HFF-Myc (cell line): ENCODE measurements around the gene RANBP6.
A peak's percentile ranks its signal among the peaks of the same experiment; 100 is the strongest.

Experiments
- DNase-seq: peaks from one replicate; pipeline ENCODE4 v3.0.0-alpha.2; 2011; ENCODE audit warnings: low read depth; ENCODE audit errors: extremely low read depth
- H3K4me3 ChIP-seq: replicated peaks from 2 replicates; pipeline ENCODE4 v1.5.1; 2011; ENCODE audit warnings: low read depth, mild to moderate bottlenecking, control low read depth, low read length
- TF ChIP-seq, protein P1 (sequence below): IDR thresholded peaks from 2 replicates; pipeline ENCODE4 v1.5.1; 2012; ENCODE audit warnings: mild to moderate bottlenecking, low read depth, low read length, control low read depth; ENCODE audit errors: missing control alignments

Gene RANBP6

DNA sequence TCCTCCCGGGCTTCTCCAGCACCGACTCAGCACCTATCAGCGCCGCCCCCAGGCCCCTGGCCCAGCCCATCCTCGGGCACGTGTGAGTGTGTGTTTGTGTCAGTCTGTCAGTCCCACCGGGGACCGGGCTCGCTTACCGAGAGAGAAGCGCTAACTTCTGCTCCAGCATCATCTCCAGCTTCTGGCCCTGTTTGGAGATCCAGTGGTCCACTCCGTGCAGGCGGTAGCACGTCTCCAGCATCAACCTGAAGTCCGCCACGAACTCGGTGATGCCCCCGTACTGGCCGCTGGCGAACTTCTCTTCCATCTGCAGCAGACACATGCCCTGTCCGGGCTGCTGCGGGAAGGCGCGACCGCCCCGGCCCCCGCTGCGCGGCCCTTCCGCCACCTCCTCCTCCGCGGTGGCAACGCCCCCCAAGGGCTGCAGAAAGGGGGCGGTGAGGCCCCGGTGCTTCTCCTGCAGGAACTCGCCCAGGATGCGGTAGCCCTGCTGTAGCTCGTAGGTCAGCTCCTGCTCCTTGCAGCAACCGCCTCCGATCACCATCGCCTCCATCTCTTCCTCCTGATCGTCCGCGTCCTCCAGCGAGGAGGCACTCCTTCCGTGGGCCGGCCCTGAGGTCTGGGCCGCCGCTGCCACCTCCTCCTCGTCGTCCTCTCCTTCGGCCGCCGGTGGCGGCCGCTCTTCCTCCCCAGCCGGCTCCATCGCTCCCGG, 8.2 kb downstream of the RANBP6 start:
- TF ChIP-seq, protein P1, sequence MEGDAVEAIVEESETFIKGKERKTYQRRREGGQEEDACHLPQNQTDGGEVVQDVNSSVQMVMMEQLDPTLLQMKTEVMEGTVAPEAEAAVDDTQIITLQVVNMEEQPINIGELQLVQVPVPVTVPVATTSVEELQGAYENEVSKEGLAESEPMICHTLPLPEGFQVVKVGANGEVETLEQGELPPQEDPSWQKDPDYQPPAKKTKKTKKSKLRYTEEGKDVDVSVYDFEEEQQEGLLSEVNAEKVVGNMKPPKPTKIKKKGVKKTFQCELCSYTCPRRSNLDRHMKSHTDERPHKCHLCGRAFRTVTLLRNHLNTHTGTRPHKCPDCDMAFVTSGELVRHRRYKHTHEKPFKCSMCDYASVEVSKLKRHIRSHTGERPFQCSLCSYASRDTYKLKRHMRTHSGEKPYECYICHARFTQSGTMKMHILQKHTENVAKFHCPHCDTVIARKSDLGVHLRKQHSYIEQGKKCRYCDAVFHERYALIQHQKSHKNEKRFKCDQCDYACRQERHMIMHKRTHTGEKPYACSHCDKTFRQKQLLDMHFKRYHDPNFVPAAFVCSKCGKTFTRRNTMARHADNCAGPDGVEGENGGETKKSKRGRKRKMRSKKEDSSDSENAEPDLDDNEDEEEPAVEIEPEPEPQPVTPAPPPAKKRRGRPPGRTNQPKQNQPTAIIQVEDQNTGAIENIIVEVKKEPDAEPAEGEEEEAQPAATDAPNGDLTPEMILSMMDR, result no peak
- peak overlapping the region; percentile 64 for H3K4me3 ChIP-seq
- DNase-seq, result no peak

DNA sequence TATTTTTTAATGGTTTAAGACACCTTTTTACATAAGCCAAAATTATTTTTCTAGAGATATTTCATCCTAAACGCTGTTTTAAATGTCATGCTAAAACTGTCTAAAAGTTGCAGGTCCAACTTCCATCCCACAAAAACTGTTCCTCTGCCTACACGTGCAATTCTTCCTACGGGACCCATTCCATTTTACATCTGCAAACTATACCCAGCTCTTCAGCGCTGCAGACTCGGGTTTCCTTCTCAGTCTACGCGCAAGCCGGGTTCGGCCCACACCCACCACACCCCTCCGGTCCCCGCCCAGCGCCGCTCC, 8.7 kb downstream of the RANBP6 start:
- peak overlapping the region; percentile 64 for H3K4me3 ChIP-seq
- TF ChIP-seq, protein P1, result no peak
- DNase-seq, result peak; percentile 74

DNA sequence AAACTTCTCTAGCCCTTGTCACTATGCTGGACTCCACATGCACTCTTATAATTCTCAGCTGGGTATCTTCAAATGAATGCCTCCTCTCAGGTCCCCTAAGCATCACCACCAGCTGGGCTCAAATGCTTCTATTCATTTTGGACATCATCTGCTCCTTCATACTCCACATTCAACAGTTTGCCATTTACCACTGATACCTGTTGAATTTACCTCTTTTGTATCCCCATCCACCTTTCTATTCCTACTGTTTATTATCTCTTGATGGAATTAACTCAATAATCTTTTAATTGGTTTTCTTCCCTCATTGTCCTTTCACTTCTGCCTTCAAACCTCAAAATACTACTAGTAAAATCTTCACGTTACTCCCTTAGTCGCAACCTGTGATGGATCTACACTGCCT, 14.5 kb downstream of the RANBP6 start:
- TF ChIP-seq, protein P1, result no peak
- no peak overlapping the region for H3K4me3 ChIP-seq
- no peak for DNase-seq

DNA sequence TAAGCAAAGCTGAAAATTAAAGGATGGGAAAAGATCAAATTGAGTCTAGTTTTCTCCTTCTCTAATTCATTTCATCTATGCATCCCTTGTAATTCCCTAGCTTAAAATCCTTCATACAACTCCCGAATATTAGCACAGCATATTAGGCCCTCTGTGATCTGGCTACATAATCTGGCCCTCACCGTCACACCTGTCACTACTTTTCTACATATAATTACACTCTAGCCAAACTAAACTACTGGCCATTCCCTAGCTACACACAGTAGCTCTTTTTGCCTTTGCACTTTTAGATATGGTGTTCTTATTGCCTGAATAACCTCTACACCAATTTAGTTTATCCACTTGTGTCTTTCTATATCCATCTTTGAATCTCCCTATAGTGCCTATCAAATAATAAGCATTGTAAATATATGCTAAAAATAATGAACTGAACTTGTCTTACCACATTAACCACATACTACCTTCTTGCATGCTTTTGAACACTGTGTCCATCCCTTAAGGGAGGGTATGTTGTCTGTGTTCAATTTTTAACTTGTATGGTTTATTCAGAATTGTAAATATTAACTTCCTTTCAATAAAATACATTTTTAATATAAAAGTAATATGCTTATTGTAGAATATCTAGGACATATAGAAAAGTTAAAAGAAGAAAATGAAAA, 15.9 kb downstream of the RANBP6 start:
- TF ChIP-seq, protein P1, result no peak

DNA sequence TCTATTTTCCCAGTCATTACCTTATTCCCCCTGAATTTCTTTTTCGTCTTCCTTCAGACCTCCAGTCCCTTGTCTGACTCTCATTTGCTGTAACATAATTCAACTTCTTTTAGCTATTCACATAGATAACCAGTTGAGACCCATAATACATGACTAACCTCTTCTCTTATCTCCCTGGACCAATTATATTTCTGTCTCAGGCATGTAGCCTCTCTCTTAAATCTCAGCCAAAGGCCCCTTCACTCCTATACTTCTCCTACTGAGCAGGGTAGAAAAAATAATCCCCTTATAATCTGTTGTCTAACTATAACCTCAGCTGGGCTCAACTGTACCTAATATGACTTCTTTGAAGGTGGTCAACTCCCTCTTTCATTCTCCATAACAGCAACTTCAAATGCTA, 20.9 kb downstream of the RANBP6 start:
- no peak for DNase-seq
- TF ChIP-seq, protein P1, result no peak
- H3K4me3 ChIP-seq, result no peak overlapping the region

More for the DNA sequence above, 15.9 kb downstream of the RANBP6 start:
- DNase-seq, result no peak
- H3K4me3 ChIP-seq, result no peak overlapping the region

DNA sequence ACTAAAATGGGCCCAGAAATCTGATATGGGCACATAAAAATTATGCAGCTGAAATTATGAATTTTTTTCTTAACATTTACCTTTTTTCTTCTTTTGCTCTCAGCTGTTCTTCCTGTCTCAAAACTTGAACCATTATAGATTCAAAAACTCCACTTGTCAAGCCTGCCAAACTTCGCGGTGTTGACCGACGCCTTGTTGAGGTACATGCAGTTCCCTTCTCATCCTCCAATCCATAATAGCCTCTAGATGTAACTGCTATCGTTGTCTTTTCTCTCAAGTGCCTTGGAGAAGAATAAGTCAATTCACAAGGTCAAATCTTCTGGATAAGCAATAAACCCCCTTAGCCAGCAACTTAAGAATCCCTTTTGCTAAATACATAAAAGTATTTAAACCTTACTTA, 27.2 kb downstream of the RANBP6 start:
- TF ChIP-seq, protein P1, result no peak
- no peak overlapping the region for H3K4me3 ChIP-seq
- DNase-seq, result no peak
